Spinal cord (tissue), 10 donors: ENCODE data around the gene AHDC1. TPM values are rescaled to one million over a fixed set of nuclear protein-coding genes. Genes with fewer than 3 reads are reported as not detected.
"Not testable (repeated sequence)": the region's sequence is repeated elsewhere in the genome, so short reads cannot be mapped to it uniquely, and the experiment has no call there.

ENCODE experiments used
- DNase-seq, 6 donors: peaks; one replicate each; pipeline versions ENCODE4 v3.0.0 to v3.0.0-alpha.2; 2013 to 2015; ENCODE audit warnings: low spot score in 6 of 6, low read depth in 4 of 6
- H3K27ac ChIP-seq: one replicate; pipeline ENCODE4 v1.5.1; 2013; ENCODE audit warnings: low read depth, low read length, control low read depth
- H3K27me3 ChIP-seq: one replicate; pipeline ENCODE4 v1.6.1; 2013; ENCODE audit warnings: low read length; ENCODE audit not compliant: control insufficient read depth, insufficient read depth
- H3K36me3 ChIP-seq: one replicate; pipeline ENCODE4 v1.6.1; 2013; ENCODE audit warnings: low read length; ENCODE audit not compliant: control insufficient read depth, insufficient read depth
- H3K4me1 ChIP-seq: one replicate; pipeline ENCODE4 v1.6.1; 2013; ENCODE audit warnings: low read length; ENCODE audit not compliant: control insufficient read depth, insufficient read depth
- H3K4me3 ChIP-seq: one replicate; pipeline ENCODE4 v1.5.1; 2013; ENCODE audit warnings: low read depth, low read length, control low read depth
- H3K9me3 ChIP-seq: one replicate; pipeline ENCODE4 v1.6.1; 2013; ENCODE audit warnings: low read length; ENCODE audit not compliant: control insufficient read depth, insufficient read depth
- WGBS: methylation state at CpG from one replicate; pipeline ENCODE4 v1.1.5; 2013; ENCODE audit warnings: missing lambda C conversion rate; ENCODE audit not compliant: insufficient coverage; 5-methylcytosine and 5-hydroxymethylcytosine counted together
- polyA plus RNA-seq, 2 donors: library from polyadenylated mRNA; unstranded; fragments of 120-200 nt; gene quantifications; one replicate each; pipeline ENCODE4 v1.2.1, GENCODE V29; 2013; ENCODE audit not compliant: insufficient read length in 2 of 2
- total RNA-seq, 2 donors: library from RNA; depleted of rRNA in 1 of 2; stranded (reverse); fragments of 120-200 nt in 1 of 2; fragments of >200 nt in 1 of 2; gene quantifications; one replicate each; pipeline versions ENCODE4 v1.2.3 to v1.2.4, GENCODE V29; 2013 to 2014
- donor health status: healthy.

Gene AHDC1
- total and polyA plus RNA-seq, 4 donors: 13.2 to 68.9 (median 43.3) TPM

DNA sequence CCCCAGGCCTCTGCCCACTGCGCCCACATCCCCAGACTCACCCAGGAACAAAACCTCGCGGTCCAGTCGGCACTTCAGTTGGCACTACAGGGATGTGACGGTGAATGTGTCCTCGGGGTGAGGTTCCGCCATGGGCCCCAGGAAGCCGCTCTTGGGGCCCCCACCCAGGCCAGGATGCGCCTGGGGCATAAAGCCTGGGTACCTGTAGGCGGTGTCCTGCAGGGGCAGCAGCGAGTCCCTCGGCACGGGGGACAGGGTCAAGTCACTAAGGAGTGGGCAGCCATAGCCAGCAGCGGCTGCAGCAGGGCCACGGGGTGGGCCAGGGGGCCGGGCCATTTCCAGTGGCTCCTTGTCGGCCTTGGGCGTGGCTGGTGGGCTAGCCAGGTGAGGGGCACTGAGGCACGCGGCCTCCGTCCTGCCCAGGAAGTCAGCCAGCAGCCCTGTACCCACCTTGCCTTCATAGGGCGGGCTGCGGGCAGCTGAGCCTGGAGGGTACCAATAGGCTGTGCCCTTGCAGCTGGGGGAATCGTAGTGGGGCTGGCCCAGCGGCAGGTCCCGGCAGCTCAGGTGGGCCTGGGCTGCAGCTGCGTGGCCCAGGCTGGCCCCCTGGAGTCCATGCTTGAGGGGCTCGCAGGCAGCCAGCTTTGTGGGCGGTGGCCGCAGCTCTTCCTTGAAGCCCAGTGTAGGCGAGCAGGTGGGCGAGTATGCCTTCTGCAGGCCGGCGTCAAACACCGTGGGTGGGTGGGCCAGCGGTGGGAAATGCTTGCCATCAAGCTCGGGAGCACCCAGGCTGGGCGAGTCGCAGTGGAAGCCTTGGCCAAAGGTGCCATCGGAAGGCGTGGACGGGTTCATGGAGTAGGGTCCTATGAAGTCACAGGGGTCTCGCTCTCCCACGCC lies 56.5 kb downstream of the AHDC1 start:
- Histone ChIP-seq H3K9me3 (no peaks in the 10 kb centered on the region), H3K27ac (no peak overlapping the region), H3K4me3 (no peak overlapping the region), H3K27me3 (no peaks in the 10 kb centered on the region), H3K36me3 (peaks cover 95% of the 10 kb centered on the region), H3K4me1 (peaks cover 48% of the 10 kb centered on the region)
- 93% methylated on average over 41 of the region's 44 CpGs for WGBS
- DNase-seq: no peak

GRCh38 chr1:27545876-27546275 lies 58.1 kb downstream of the AHDC1 start:
- Histone ChIP-seq H3K9me3 (no peaks in the 10 kb centered on the region), H3K27ac (peak overlapping the region; percentile 63), H3K4me3 (no peak overlapping the region), H3K27me3 (no peaks in the 10 kb centered on the region), H3K36me3 (peaks cover 95% of the 10 kb centered on the region), H3K4me1 (peaks cover 52% of the 10 kb centered on the region)
- WGBS: 85% methylated on average over 2 of the region's 6 CpGs
- no peak for DNase-seq

DNA sequence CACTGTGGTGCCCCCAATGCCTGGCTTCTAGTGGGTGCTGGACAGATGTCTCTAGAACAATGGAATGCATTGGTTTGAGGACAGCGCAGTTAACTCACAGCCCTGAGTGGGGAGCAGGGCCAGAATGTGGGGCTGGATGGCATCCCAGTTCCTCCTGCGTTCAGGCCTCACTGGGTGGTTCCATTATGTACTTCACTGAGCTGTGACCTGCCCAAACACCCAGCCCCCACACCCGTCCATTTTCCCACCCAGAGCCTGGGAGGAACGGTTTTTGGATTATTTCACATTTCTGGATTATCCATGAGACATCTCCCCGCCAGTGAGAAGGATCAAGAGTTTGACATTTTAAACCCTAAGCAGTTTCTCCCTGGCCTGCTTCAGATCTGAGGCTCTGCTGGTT lies 58.7 kb downstream of the AHDC1 start:
- DNase-seq: peak in 2 of 6 donors; percentile 48 to 66
- H3K27me3 ChIP-seq: no peaks in the 10 kb centered on the region
- H3K36me3 ChIP-seq: peaks cover 95% of the 10 kb centered on the region
- 60% methylated on average over 5 of the region's 5 CpGs for WGBS
- peak overlapping the region; percentile 63 for H3K27ac ChIP-seq
- peaks cover 52% of the 10 kb centered on the region for H3K4me1 ChIP-seq
- no peak overlapping the region for H3K4me3 ChIP-seq
- no peaks in the 10 kb centered on the region for H3K9me3 ChIP-seq

DNA sequence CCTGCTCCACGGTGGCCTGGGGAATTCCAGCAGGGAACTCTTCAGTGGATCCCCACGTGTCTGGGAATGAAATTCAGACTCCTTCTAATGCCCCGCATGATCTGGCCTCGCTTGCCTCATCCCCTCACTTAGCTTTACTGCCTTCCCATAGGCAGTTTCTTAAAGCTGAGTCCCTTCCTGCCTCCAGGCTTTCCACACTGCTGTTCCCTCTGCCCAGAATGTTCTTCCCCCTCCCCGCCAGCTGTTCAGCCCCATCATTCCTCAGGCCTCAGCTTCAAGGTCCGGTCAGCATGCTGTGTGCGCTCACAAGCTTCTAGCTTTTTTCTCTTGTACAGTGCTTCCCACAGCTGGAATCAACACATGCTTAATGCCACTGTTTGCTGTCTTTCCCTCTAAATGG lies 59.1 kb downstream of the AHDC1 start:
- 71% methylated on average over 7 of the region's 7 CpGs for WGBS
- peaks cover 94% of the 10 kb centered on the region for H3K36me3 ChIP-seq

DNA sequence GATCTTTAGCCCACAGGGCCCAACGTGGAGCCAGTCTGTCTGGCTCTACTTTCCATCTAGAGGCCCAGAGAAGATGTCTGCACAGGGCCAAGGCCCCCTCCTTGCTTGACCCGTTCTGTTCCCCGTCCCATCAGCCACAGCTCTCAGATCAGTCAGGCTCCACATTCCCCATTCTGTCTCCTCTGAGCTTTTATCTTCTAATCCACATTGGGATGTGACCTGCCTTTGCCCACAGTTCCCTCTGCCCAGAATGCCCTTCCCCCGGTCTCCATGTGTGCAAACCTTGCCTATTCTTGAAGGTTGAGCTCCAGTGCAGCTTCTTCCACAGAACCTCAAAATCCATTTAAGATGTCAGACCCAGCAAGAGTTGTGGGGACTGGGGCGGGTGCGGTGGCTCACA lies 60.7 kb downstream of the AHDC1 start:
- Histone ChIP-seq H3K4me3 (no peak overlapping the region), H3K9me3 (no peaks in the 10 kb centered on the region), H3K27me3 (no peaks in the 10 kb centered on the region), H3K36me3 (peaks cover 91% of the 10 kb centered on the region), H3K27ac (no peak overlapping the region), H3K4me1 (peaks cover 58% of the 10 kb centered on the region)
- WGBS: 84% methylated on average over 6 of the region's 6 CpGs
- no peak for DNase-seq

More for the DNA sequence above, 59.1 kb downstream of the AHDC1 start:
- no peaks in the 10 kb centered on the region for H3K9me3 ChIP-seq
- peak overlapping the region; percentile 63 for H3K27ac ChIP-seq
- no peak overlapping the region for H3K4me3 ChIP-seq
- H3K27me3 ChIP-seq: no peaks in the 10 kb centered on the region
- H3K4me1 ChIP-seq: peaks cover 52% of the 10 kb centered on the region
- DNase-seq: peak in 1 of 6 donors; percentile 27

DNA sequence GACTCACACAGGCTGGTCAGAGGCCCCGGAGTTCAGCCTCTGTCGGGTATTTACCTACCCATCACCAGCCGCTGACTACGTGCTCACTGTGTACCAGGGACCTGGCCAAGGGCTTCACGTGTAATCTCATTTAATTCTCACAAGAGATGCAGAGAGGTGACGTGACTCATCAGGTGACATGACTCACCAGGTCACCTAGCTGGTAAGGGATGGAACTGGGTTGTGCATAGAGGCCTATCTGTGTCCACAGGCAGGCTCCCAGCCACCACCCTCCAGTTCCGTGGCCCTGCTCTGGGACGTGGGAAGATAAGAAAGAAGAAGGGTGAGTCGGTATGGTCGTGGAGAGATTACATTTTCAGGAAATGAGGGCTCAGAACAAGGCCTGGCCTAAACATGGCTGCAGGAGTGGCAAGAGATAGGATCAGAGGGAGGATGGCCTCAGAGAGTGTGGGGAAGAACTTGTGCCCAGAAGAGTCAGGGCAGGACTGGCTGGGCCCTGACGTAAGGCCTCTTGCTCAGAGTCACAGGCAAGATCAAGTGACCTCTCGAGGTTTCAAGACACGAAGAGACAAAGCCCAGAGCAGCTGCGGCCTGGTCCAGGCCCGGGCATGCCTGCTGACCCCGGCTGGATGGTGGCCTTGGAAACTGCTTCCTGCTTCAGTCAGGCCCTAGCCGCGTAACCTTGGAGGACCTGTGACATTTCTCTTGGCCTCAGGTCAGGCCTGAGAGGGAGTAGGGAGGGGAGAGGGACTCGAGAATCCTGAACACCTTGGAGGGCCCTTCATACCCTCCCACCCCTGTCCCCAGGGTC lies 61.3 kb downstream of the AHDC1 start:
- H3K36me3 ChIP-seq: peaks cover 85% of the 10 kb centered on the region

GRCh38 chr1:27539901-27540861 lies 63.8 kb downstream of the AHDC1 start:
- no peak overlapping the region for H3K27ac ChIP-seq
- H3K4me1 ChIP-seq: peaks cover 66% of the 10 kb centered on the region

More for the DNA sequence above, 61.3 kb downstream of the AHDC1 start:
- no peaks in the 10 kb centered on the region for H3K9me3 ChIP-seq
- no peaks in the 10 kb centered on the region for H3K27me3 ChIP-seq
- no peak overlapping the region for H3K4me3 ChIP-seq
- 84% methylated on average over 15 of the region's 19 CpGs for WGBS
- peaks cover 64% of the 10 kb centered on the region for H3K4me1 ChIP-seq
- no peak for DNase-seq
- no peak overlapping the region for H3K27ac ChIP-seq

GRCh38 chr1:27538793-27539192 lies 65.2 kb downstream of the AHDC1 start:
- Histone ChIP-seq H3K4me1 (peaks cover 64% of the 10 kb centered on the region), H3K27ac (no peak overlapping the region)

More at GRCh38 chr1:27539901-27540861, 63.8 kb downstream of the AHDC1 start:
- WGBS: 63% methylated on average over 6 of the region's 9 CpGs
- no peak for DNase-seq
- Histone ChIP-seq H3K36me3 (peaks cover 75% of the 10 kb centered on the region), H3K4me3 (no peak overlapping the region), H3K9me3 (no peaks in the 10 kb centered on the region), H3K27me3 (no peaks in the 10 kb centered on the region)

GRCh38 chr1:27538305-27538676 lies 65.7 kb downstream of the AHDC1 start:
- Histone ChIP-seq H3K27ac (peak overlapping the region; percentile 75), H3K4me1 (peaks cover 62% of the 10 kb centered on the region), H3K36me3 (peaks cover 70% of the 10 kb centered on the region)
- DNase-seq, H3K4me3 ChIP-seq, H3K27me3 ChIP-seq, H3K9me3 ChIP-seq: not testable (repeated sequence)
- 100% methylated on average over 1 of the region's 4 CpGs for WGBS

More at GRCh38 chr1:27538793-27539192, 65.2 kb downstream of the AHDC1 start:
- DNase-seq: no peak
- Histone ChIP-seq H3K4me3 (no peak overlapping the region), H3K9me3 (no peaks in the 10 kb centered on the region), H3K27me3 (no peaks in the 10 kb centered on the region), H3K36me3 (peaks cover 70% of the 10 kb centered on the region)
- WGBS: 45% methylated on average over 2 of the region's 3 CpGs
